Measurements from ENCODE around the gene PI4KA. TPM values are rescaled to one million over a fixed set of nuclear protein-coding genes. Genes with fewer than 3 reads are reported as not detected.

PI4KA gene
- total and polyA plus RNA-seq, 2 donors from 2014 or later = 37.3 to 92.8 TPM

- no peak for FAIRE-seq
- DNase-seq = no peak
- TF ChIP-seq CTCF (IDR thresholded peaks at IDR 0.05; ENCODE audit: borderline replicate concordance, extremely low read depth, insufficient read depth) = no peak
Observed at GRCh38 chr22:20807315-20807752, 51.3 kb downstream of the PI4KA start.

GRCh38 chr22:20805972-20806471, 52.6 kb downstream of the PI4KA start:
- H3K27me3 ChIP-seq (ENCODE audit: control insufficient read depth, insufficient read depth, low read length) = no peaks in the 10 kb centered on the region
- no peaks in the 10 kb centered on the region for H3K4me1 ChIP-seq (ENCODE audit: control insufficient read depth in 2 of 3, insufficient read depth in 2 of 3, low read depth in 1 of 3, low read length in 3 of 3)
- DNase-seq (no peak), FAIRE-seq (no peak)
- no peak overlapping the region for H3K27ac ChIP-seq (ENCODE audit: low read depth in 2 of 2, low read length in 2 of 2)
- H3K9ac ChIP-seq (ENCODE audit: low read length in 3 of 3) = no peak overlapping the region
- H3K9me3 ChIP-seq (ENCODE audit: control insufficient read depth in 2 of 3, insufficient read depth in 1 of 3, low read length in 3 of 3) = no peaks in the 10 kb centered on the region
- no peak overlapping the region for H3K4me3 ChIP-seq (ENCODE audit: low read length in 3 of 3)
- no peak for TF ChIP-seq CTCF (IDR thresholded peaks at IDR 0.05; ENCODE audit: borderline replicate concordance, extremely low read depth, insufficient read depth)
- intact Hi-C loops (cut with DNase I) = no loop called here
- H3K36me3 ChIP-seq (ENCODE audit: control insufficient read depth in 2 of 3, insufficient read depth in 3 of 3, low read length in 3 of 3) = peaks cover 9 to 61% (median 41%) of the 10 kb centered on the region in 3 donors

More at GRCh38 chr22:20807315-20807752, 51.3 kb downstream of the PI4KA start:
- Histone ChIP-seq H3K36me3 (ENCODE audit: control insufficient read depth in 2 of 3, insufficient read depth in 3 of 3, low read length in 3 of 3) (peaks cover 9 to 56% (median 36%) of the 10 kb centered on the region in 3 donors), H3K9ac (ENCODE audit: low read length in 3 of 3) (no peak overlapping the region), H3K9me3 (ENCODE audit: control insufficient read depth in 2 of 3, insufficient read depth in 1 of 3, low read length in 3 of 3) (no peaks in the 10 kb centered on the region), H3K4me3 (ENCODE audit: low read length in 3 of 3) (no peak overlapping the region), H3K27me3 (ENCODE audit: control insufficient read depth, insufficient read depth, low read length) (no peaks in the 10 kb centered on the region), H3K27ac (ENCODE audit: low read depth in 2 of 2, low read length in 2 of 2) (no peak overlapping the region), H3K4me1 (ENCODE audit: control insufficient read depth in 2 of 3, insufficient read depth in 2 of 3, low read depth in 1 of 3, low read length in 3 of 3) (no peaks in the 10 kb centered on the region)
- intact Hi-C loops (cut with DNase I) = no loop called here

GRCh38 chr22:20804650-20805049, 54.0 kb downstream of the PI4KA start:
- Histone ChIP-seq H3K4me1 (ENCODE audit: control insufficient read depth in 2 of 3, insufficient read depth in 2 of 3, low read depth in 1 of 3, low read length in 3 of 3) (no peaks in the 10 kb centered on the region), H3K9me3 (ENCODE audit: control insufficient read depth in 2 of 3, insufficient read depth in 1 of 3, low read length in 3 of 3) (no peaks in the 10 kb centered on the region), H3K4me3 (ENCODE audit: low read length in 3 of 3) (no peak overlapping the region), H3K36me3 (ENCODE audit: control insufficient read depth in 2 of 3, insufficient read depth in 3 of 3, low read length in 3 of 3) (peaks cover 8 to 65% (median 34%) of the 10 kb centered on the region in 3 donors), H3K27me3 (ENCODE audit: control insufficient read depth, insufficient read depth, low read length) (no peaks in the 10 kb centered on the region), H3K9ac (ENCODE audit: low read length in 3 of 3) (no peak overlapping the region), H3K27ac (ENCODE audit: low read depth in 2 of 2, low read length in 2 of 2) (no peak overlapping the region)
- FAIRE-seq (no peak), DNase-seq (no peak)
- no peak for TF ChIP-seq CTCF (IDR thresholded peaks at IDR 0.05; ENCODE audit: borderline replicate concordance, extremely low read depth, insufficient read depth)
- intact Hi-C loops (cut with DNase I) = no loop called here
